IMR-90 (cell line): ENCODE measurements around the gene C6orf52.

Source experiments
- CHD1 ChIP-seq: IDR thresholded peaks from 2 replicates; pipeline ENCODE4 v1.6.1; 2012; ENCODE audit warnings: low read depth, low read length, improper control_type of control experiment
- CTCF ChIP-seq: conservative IDR thresholded peaks from 2 replicates; pipeline ENCODE4 v1.5.1; 2012; ENCODE audit warnings: mild to moderate bottlenecking, low read depth, low read length, improper control_type of control experiment
- POLR2A ChIP-seq: IDR thresholded peaks from 2 replicates; pipeline ENCODE4 v1.6.1; 2012; ENCODE audit warnings: mild to moderate bottlenecking, low read depth, low read length

- TF ChIP-seq CTCF (no peak), POLR2A (no peak), CHD1 (no peak)
Observed at GRCh38 chr6:10719296-10719963, 25.0 kb upstream of the C6orf52 start.
